Panc1 (cell line): ENCODE results near the gene IFNG-AS1. TPM values are rescaled to one million over a fixed set of nuclear protein-coding genes. Genes with fewer than 3 reads are reported as not detected.

Experiments
- ATAC-seq: fragments of 200-7000 bp; cut with Tn5 transposase; 2 replicates; pipeline ENCODE4 v1.9.1; 2020; ENCODE audit warnings: mild to moderate bottlenecking, moderate library complexity
- BruUV-seq: library from RNA; stranded (reverse); fragments of 400-500 nt; replicated peaks from 2 replicates; lab custom pipeline; 2021; lab: Mats Ljungman, UMichigan
- CTCF ChIA-PET: fragments of 300-600 bp; sonication (Branson Sonifier 250); formaldehyde crosslinking; loops from one replicate; lab custom pipeline; 2022; ENCODE audit warnings: antibody characterized with exemption; lab: Charles Lee
- POLR2A ChIA-PET: fragments of 300-600 bp; sonication (Branson Sonifier 250); formaldehyde crosslinking; loops from one replicate; lab custom pipeline; 2022; ENCODE audit warnings: antibody characterized with exemption; lab: Charles Lee
- DNase-seq: peaks from one replicate; pipeline ENCODE4 v3.0.0-alpha.2; 2010; ENCODE audit warnings: low read depth, low spot score
- H3K27ac ChIP-seq: 2 replicates; pipeline ENCODE4 v1.5.1; 2011; ENCODE audit warnings: mild to moderate bottlenecking, low read length, inconsistent platforms
- H3K27me3 ChIP-seq: fragments of 200-500 bp; sonication (Bioruptor generic); 2 replicates; pipeline ENCODE4 v1.6.0; 2014; ENCODE audit warnings: low read length, inconsistent platforms; ENCODE audit not compliant: control insufficient read depth, insufficient read depth
- H3K36me3 ChIP-seq: fragments of 200-500 bp; sonication (Bioruptor generic); 2 replicates; pipeline ENCODE4 v1.5.1; 2014; ENCODE audit warnings: inconsistent platforms, mild to moderate bottlenecking, low read length, moderate library complexity; ENCODE audit not compliant: control insufficient read depth, insufficient read depth
- H3K4me1 ChIP-seq: 2 replicates; pipeline ENCODE4 v1.5.1; 2011; ENCODE audit warnings: inconsistent platforms, mild to moderate bottlenecking, low read length, moderate library complexity; ENCODE audit not compliant: control insufficient read depth, insufficient read depth
- H3K4me3 ChIP-seq, 2 experiments: 2 replicates each; pipeline ENCODE4 v1.5.1; 2011 to 2012; ENCODE audit warnings: low read depth in 2 of 2, low read length in 2 of 2, mild to moderate bottlenecking in 2 of 2, inconsistent platforms in 1 of 2, moderate library complexity in 1 of 2
- H3K9me3 ChIP-seq: fragments of 200-500 bp; sonication (Bioruptor generic); 2 replicates; pipeline ENCODE4 v1.5.1; 2014; ENCODE audit warnings: low read depth, mild to moderate bottlenecking, inconsistent platforms, low read length, moderate library complexity; ENCODE audit not compliant: control insufficient read depth, insufficient read depth
- CTCF ChIP-seq: fragments of 450-650 bp; IDR thresholded peaks from 2 replicates; pipeline ENCODE4 v1.5.1; 2017; ENCODE audit warnings: mild to moderate bottlenecking
- POLR2AphosphoS5 ChIP-seq: IDR thresholded peaks from 2 replicates; pipeline ENCODE4 v1.6.1; 2012; ENCODE audit warnings: mild to moderate bottlenecking, low read depth, low read length, moderate library complexity
- REST ChIP-seq, 2 experiments: IDR thresholded peaks; 2 replicates each; pipeline ENCODE4 v1.6.1; 2011 to 2012; ENCODE audit warnings: low read depth in 2 of 2, control low read depth in 1 of 2, low read length in 1 of 2, mild to moderate bottlenecking in 1 of 2, moderate library complexity in 1 of 2; ENCODE audit not compliant: insufficient read depth in 1 of 2
- SIN3A ChIP-seq: IDR thresholded peaks from 2 replicates; pipeline ENCODE4 v1.6.1; 2012; ENCODE audit warnings: low read depth, mild to moderate bottlenecking, low read length, moderate library complexity, borderline replicate concordance; ENCODE audit not compliant: insufficient read depth
- TCF7L2 ChIP-seq: IDR thresholded peaks from 2 replicates; pipeline ENCODE4 v1.6.1; 2011; ENCODE audit warnings: mild to moderate bottlenecking, low read depth, low read length, inconsistent platforms
- in situ Hi-C: cut with HindIII; loops from 2 replicates; pipeline ENCODE4 v1.10.0; 2016; ENCODE audit warnings: low sequenced_read_pairs, low pct_unique_long_range_greater_than_20kb
- intact Hi-C: fragments of 100-400 bp; cut with micrococcal nuclease; formaldehyde crosslinking; loops from one replicate; pipeline ENCODE4 v1.10.0; 2022; ENCODE audit not compliant: unreplicated experiment
- total RNA-seq: library from RNA; stranded (reverse); gene quantifications from one replicate; pipeline ENCODE4 v1.2.1, GENCODE V29; 2021; ENCODE audit not compliant: unreplicated experiment

Gene IFNG-AS1
- total RNA-seq, 1 experiment from 2014 or later, result not detected

- DNase-seq, result no peak
- POLR2A ChIA-PET, result no interaction called here
- intact Hi-C loops (no loop called here), in situ Hi-C loops (no loop called here)
- H3K4me3 ChIP-seq, result no peak overlapping the region
- no peaks in the 10 kb centered on the region for H3K36me3 ChIP-seq
- no peak overlapping the region for H3K27ac ChIP-seq
- no TSS peak for BruUV-seq
- no peaks in the 10 kb centered on the region for H3K9me3 ChIP-seq
- H3K4me1 ChIP-seq, result no peaks in the 10 kb centered on the region; the same call in 1 of the 2 replicates
- CTCF ChIA-PET, result interaction anchor here (0.6 to 0.7 kb wide), 2 partner anchors 112 to 682 kb away, joined by 4 to 6 read pairs; no protein-coding TSS in a partner anchor
- H3K27me3 ChIP-seq, result no peaks in the 10 kb centered on the region
- TF ChIP-seq POLR2AphosphoS5 (no peak), TCF7L2 (no peak)
- no peak for ATAC-seq
These were observed 49.4 kb downstream of the IFNG-AS1 start for GRCh38 chr12:68038650-68039049.

GRCh38 chr12:68040450-68041075 lies 51.3 kb downstream of the IFNG-AS1 start:
- no peak overlapping the region for H3K27ac ChIP-seq
- intact Hi-C loops, result loop anchor here (2.0 to 5.0 kb wide), 2 partner anchors 182 to 277 kb away; no protein-coding TSS in a partner anchor
- TF ChIP-seq SIN3A (no peak), CTCF (peak; percentile 92)
- CTCF ChIA-PET, result interaction anchor here (0.6 to 0.8 kb wide), 7 partner anchors 24 to 291 kb away, joined by 3 to 5 read pairs (median 3); partner anchors contain the start of genes IFNG-AS1 and MDM1
- no TSS peak for BruUV-seq
- peak; percentile 93 for ATAC-seq
- in situ Hi-C loops, result no loop called here
- POLR2A ChIA-PET, result no interaction called here
- H3K27me3 ChIP-seq, result no peaks in the 10 kb centered on the region
- no peaks in the 10 kb centered on the region; the same call in 1 of the 2 replicates for H3K4me1 ChIP-seq
- H3K9me3 ChIP-seq, result no peaks in the 10 kb centered on the region
- H3K36me3 ChIP-seq, result no peaks in the 10 kb centered on the region
- peak; percentile 35 for DNase-seq
- H3K4me3 ChIP-seq, result no peak overlapping the region

GRCh38 chr12:68042212-68042699 lies 53.0 kb downstream of the IFNG-AS1 start:
- CTCF ChIA-PET, result no interaction called here
- Histone ChIP-seq H3K4me1 (no peaks in the 10 kb centered on the region; the same call in 1 of the 2 replicates), H3K36me3 (no peaks in the 10 kb centered on the region), H3K27ac (no peak overlapping the region), H3K27me3 (no peaks in the 10 kb centered on the region), H3K9me3 (no peaks in the 10 kb centered on the region), H3K4me3 (no peak overlapping the region)
- DNase-seq (no peak), ATAC-seq (no peak)
- in situ Hi-C loops (no loop called here), intact Hi-C loops (loop anchor here (5.0 kb wide), 1 partner anchor 275 kb away; no protein-coding TSS in a partner anchor)
- TF ChIP-seq REST (IDR thresholded peaks at IDR 0.05; ENCODE audit: insufficient read depth in 1 of 2, low read depth in 2 of 2, low read length in 1 of 2) (no peak), TCF7L2 (no peak), SIN3A (no peak), CTCF (no peak), POLR2AphosphoS5 (no peak)
- BruUV-seq, result no TSS peak
- POLR2A ChIA-PET, result no interaction called here
